IPS-20b (cell line): ENCODE results near the gene NDUFV1.
"Not testable (repeated sequence)": the region's sequence is repeated elsewhere in the genome, so short reads cannot be mapped to it uniquely, and the experiment has no call there.

ENCODE experiments used
- H3K27ac ChIP-seq: one replicate; pipeline ENCODE4 v1.5.1; 2013; ENCODE audit warnings: low read length
- H3K27me3 ChIP-seq: 2 replicates; pipeline ENCODE4 v1.6.1; 2013; ENCODE audit warnings: mild to moderate bottlenecking, low read length, inconsistent platforms; ENCODE audit not compliant: insufficient read depth
- H3K36me3 ChIP-seq: 2 replicates; pipeline ENCODE4 v1.6.1; 2013; ENCODE audit warnings: low read depth, mild to moderate bottlenecking, inconsistent platforms, low read length, moderate library complexity; ENCODE audit not compliant: insufficient read depth
- H3K4me1 ChIP-seq: 2 replicates; pipeline ENCODE4 v1.6.1; 2013; ENCODE audit warnings: mild to moderate bottlenecking, control low read depth, inconsistent platforms, low read length, moderate library complexity; ENCODE audit not compliant: insufficient read depth
- H3K4me3 ChIP-seq: 2 replicates; pipeline ENCODE4 v1.5.1; 2013; ENCODE audit warnings: mild to moderate bottlenecking, low read length, inconsistent platforms
- H3K9ac ChIP-seq: 2 replicates; pipeline ENCODE4 v1.6.1; 2013; ENCODE audit warnings: low read depth, mild to moderate bottlenecking, inconsistent platforms, low read length, moderate library complexity
- H3K9me3 ChIP-seq: 2 replicates; pipeline ENCODE4 v1.6.1; 2013; ENCODE audit warnings: mild to moderate bottlenecking, low read depth, low read length, inconsistent platforms; ENCODE audit not compliant: insufficient read depth

The NDUFV1 gene

DNA sequence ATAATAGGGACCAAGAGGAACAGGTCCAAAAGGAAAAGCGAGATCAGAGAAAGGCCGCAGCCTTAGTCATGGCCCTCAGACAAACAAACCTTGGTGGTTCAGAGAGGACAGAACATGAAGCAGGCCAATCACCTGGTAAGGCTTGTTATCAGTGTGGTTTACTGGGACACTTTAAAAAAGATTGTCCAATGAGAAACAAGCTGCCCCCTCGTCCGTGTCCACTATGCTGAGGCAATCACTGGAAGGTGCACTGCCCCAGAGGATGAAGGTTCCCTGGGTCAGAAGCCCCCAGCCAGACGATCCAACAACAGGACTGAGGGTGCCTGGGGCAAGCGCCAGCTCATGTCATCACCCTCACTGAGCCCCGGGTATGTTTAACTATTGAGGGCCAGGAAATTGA, 16.2 kb downstream of the NDUFV1 start:
- H3K9me3 ChIP-seq, H3K9ac ChIP-seq: not testable (repeated sequence)
- peaks cover 24% of the 10 kb centered on the region for H3K27me3 ChIP-seq

DNA sequence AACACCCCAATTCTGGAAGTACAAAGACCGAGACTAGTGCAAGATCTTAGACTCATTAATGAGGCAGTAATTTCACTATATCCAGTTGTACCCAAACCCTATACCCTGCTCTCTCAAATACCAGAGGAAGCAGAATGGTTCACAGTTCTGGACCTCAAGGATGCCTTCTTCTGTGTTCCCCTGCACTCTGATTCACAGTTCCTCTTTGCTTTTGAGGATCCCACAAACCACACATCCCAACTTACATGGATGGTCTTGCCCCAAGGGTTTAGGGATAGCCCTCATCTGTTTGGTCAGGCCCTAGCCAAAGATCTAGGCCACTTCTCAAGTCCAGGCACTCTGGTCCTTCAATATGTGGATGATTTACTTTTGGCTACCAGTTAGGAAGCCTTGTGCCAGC, 17.1 kb downstream of the NDUFV1 start:
- H3K9ac ChIP-seq = not testable (repeated sequence)
- H3K27me3 ChIP-seq = peaks cover 15% of the 10 kb centered on the region; the same call in 1 of the 2 replicates

More for the DNA sequence above, 16.2 kb downstream of the NDUFV1 start:
- not testable (repeated sequence) for H3K4me3 ChIP-seq, H3K4me1 ChIP-seq, H3K27ac ChIP-seq, H3K36me3 ChIP-seq

DNA sequence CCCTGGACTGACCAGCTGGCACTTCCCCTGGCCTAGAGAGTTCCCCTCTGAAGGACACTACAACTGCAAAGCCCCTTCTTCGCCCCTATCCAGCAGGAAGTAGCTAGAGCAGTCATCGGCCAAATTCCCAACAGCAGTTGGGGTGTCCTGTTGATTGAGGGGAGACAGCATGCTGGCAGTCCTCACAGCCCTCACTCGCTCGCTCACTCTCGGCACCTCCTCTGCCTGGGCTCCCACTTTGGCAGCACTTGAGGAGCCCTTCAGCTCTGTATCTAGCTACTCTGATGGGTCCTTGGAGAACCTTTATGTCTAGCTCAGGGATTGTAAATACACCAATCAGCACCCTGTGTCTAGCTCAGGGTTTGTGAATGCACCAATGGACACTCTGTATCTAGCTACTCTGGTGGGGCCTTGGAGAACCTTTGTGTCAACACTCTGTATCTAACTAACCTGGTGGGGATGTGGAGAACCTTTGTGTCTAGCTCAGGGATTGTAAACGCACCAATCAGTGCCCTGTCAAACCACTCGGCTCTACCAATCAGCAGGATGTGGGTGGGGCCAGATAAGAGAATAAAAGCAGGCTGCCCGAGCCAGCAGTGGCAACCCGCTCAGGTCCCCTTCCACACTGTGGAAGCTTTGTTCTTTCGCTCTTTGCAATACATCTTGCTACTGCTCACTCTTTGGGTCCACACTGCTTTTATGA, 19.5 kb downstream of the NDUFV1 start:
- H3K27ac ChIP-seq, H3K4me1 ChIP-seq, H3K27me3 ChIP-seq, H3K4me3 ChIP-seq, H3K9ac ChIP-seq, H3K36me3 ChIP-seq, H3K9me3 ChIP-seq: not testable (repeated sequence)

More for the DNA sequence above, 17.1 kb downstream of the NDUFV1 start:
- not testable (repeated sequence) for H3K36me3 ChIP-seq, H3K27ac ChIP-seq, H3K9me3 ChIP-seq, H3K4me3 ChIP-seq, H3K4me1 ChIP-seq

DNA sequence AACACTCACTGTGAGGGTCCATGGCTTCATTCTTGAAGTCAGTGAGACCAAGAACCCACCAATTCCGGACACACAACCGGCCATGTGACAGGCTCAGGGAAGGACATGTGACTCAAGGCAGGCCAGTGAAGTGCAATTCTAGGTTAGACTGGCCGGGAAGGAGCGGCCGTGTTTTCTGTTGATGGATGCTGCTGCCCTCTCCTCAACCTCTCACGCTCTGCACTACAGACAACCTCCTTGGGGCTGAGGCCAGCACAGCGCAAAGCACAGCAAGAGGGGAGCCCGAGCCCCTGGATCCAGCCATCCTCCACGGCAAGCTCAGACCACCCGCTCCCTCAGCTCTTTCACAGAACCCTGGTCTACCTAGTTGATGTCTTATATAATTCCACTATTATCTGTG, 20.2 kb downstream of the NDUFV1 start:
- no peaks in the 10 kb centered on the region for H3K9me3 ChIP-seq
- H3K27ac ChIP-seq = no peak overlapping the region
- H3K4me1 ChIP-seq = peaks cover 4% of the 10 kb centered on the region; the same call in 1 of the 2 replicates
- H3K27me3 ChIP-seq = no peaks in the 10 kb centered on the region; the same call in 1 of the 2 replicates
- peaks cover 8% of the 10 kb centered on the region; the same call in 1 of the 2 replicates for H3K36me3 ChIP-seq
- H3K9ac ChIP-seq = no peak overlapping the region
- H3K4me3 ChIP-seq = no peak overlapping the region

DNA sequence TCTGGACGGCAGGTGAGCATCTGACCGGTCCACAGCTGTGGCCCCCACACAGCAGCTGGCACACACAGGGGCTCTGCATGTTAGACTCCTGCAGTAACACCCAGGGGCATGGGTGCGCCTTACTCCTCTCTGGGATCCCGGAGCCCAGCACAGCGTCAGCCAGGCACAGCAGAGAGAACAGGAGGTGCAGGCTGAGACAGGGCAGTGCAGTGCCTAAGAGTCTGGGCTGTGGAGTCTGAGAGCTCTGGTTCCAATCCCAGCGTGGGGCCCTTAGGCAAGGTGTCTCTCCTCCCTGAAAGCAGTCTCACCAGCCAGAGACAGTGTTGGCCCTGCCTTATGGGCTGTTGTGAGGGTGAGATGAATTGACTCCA, 20.7 kb downstream of the NDUFV1 start:
- Histone ChIP-seq H3K27me3 (no peaks in the 10 kb centered on the region; the same call in 1 of the 2 replicates), H3K36me3 (peaks cover 8% of the 10 kb centered on the region; the same call in 1 of the 2 replicates), H3K4me1 (peaks cover 4% of the 10 kb centered on the region; the same call in 1 of the 2 replicates), H3K27ac (no peak overlapping the region), H3K9me3 (no peaks in the 10 kb centered on the region), H3K9ac (no peak overlapping the region), H3K4me3 (no peak overlapping the region)

DNA sequence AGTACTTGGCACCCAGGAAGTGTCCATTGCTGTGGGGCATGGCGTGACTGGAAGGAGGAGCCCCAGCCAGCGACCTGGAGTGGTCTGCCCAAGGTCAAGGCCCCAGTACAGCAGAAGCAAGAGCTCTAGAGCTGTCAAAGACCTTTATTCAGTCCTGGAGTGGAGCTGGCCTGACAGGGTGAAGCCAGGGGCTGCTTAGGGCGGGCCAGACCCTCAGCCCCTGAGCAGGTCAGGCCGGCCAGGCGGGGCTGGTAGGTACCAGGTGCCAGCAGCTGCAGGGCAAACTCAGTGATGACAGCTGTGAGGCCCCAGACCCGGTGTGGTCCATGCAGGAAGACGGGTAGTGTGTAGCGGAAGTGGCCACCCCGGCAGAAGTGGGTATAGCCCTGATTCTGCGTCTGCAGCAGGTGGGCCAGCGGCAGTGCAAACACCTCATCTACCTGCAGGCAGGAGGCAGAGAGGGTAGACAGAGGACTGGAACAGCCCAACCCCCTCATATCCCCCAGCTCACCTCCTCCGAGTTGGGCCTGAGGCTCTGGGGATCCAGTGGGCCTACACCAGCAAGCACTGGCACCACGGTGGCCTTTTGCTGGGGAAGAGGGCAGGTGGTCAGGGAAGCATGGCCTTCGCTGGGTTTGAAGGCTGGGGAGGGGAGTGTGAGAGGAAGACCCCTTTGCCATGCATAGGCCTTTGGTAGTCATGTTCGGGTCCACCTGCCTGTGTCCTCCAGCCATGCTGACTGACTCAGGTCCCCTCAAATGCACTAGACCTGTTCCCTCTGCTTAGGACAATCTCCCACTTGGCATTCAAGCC, 21.3 kb downstream of the NDUFV1 start:
- Histone ChIP-seq H3K36me3 (peaks cover 8% of the 10 kb centered on the region; the same call in 1 of the 2 replicates), H3K9me3 (no peaks in the 10 kb centered on the region), H3K4me3 (no peak overlapping the region), H3K9ac (no peak overlapping the region), H3K27me3 (no peaks in the 10 kb centered on the region; the same call in 1 of the 2 replicates), H3K27ac (no peak overlapping the region), H3K4me1 (peaks cover 4% of the 10 kb centered on the region; the same call in 1 of the 2 replicates)

DNA sequence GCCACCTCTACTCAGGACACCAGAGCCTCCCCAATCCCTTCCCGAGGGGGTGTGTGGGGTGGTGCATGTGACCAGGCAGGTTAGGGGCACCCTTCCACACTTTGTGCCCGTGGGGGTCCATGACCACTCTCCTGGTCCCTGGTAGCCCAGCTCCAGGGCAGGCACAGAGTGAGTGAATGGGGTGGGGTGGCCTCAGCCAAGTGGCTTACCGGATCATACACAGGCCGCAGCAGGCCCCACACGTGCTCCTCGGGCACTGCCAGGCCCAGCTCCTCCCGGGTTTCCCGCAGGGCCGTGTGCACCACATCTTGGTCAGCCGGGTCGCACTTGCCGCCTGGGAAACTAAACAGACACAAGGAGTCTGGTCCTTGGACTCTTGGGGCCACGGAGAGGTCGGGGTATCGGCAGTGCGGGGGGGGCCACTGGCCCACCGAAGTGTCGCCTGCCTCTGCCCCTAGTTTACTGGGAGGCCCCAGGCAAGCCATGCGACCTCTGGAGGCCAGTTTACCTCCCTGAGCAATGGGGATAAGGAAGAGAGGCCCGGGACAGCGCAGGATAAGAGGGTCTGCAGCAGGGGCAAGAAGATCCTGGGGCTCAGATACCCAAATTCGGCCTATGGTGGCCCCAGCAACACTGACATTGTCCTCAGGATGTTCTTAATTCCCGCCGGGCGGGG, 22.1 kb downstream of the NDUFV1 start:
- Histone ChIP-seq H3K9me3 (no peaks in the 10 kb centered on the region), H3K4me1 (peaks cover 4% of the 10 kb centered on the region; the same call in 1 of the 2 replicates), H3K27ac (no peak overlapping the region), H3K9ac (no peak overlapping the region; the same call in 1 of the 2 replicates), H3K27me3 (no peaks in the 10 kb centered on the region; the same call in 1 of the 2 replicates), H3K4me3 (peak overlapping the region; percentile 72; the same call in 1 of the 2 replicates), H3K36me3 (peaks cover 8% of the 10 kb centered on the region; the same call in 1 of the 2 replicates)

DNA sequence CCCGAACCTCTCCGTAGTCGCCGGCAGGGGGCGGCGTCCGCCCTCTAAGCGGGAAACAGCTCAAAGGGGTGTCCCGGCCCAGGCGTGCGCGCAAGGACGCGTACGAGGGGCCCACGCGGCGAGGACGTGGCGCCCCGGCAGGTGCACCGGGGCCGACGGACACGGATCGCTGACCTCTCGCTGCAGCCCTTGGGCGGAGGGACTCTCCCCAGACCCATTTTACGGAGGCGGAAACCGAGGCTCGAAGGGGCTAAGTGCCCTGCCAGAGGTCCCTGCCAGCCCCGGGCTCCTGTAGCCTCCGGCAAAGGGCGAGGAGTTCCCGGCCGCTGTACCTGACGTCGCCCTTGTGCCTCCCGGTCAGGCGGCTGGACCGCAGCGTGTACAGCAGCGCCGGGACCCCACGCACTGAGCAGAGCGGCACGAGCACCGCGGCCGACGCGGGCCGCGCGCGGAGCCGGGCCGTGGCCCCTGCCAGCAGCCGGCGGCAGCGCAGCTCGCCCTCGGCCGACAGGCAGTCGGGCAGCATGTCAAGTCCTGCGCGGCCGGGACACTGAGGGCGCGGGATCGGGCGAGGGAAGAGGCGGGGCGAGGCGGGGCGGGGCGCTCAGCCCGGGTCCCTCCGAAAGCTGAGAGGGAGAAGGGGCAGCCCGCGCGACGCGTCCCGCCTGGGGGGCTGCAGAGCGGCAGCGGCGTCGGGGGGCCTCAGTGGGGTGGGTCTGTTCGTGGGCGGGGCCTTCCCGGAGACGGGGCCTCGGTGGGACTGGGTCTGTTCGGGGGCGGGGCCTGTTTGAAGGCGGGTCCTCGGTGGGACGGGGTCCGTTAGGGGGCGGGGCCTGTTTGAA, 22.9 kb downstream of the NDUFV1 start, which contains the start of gene NUDT8:
Gene NUDT8 (minus strand): TSS at position 552 of the 842 bp plus-strand sequence. CDS start 26 bp downstream, at position 526.
- Histone ChIP-seq H3K9me3 (no peaks in the 10 kb centered on the region), H3K4me1 (peaks cover 4% of the 10 kb centered on the region; the same call in 1 of the 2 replicates), H3K27ac (peak within 1 kb of the TSS; percentile 32), H3K36me3 (peaks cover 8% of the 10 kb centered on the region; the same call in 1 of the 2 replicates), H3K9ac (peak within 1 kb of the TSS; percentile 61), H3K4me3 (peak within 1 kb of the TSS; percentile 81), H3K27me3 (no peaks in the 10 kb centered on the region)

DNA sequence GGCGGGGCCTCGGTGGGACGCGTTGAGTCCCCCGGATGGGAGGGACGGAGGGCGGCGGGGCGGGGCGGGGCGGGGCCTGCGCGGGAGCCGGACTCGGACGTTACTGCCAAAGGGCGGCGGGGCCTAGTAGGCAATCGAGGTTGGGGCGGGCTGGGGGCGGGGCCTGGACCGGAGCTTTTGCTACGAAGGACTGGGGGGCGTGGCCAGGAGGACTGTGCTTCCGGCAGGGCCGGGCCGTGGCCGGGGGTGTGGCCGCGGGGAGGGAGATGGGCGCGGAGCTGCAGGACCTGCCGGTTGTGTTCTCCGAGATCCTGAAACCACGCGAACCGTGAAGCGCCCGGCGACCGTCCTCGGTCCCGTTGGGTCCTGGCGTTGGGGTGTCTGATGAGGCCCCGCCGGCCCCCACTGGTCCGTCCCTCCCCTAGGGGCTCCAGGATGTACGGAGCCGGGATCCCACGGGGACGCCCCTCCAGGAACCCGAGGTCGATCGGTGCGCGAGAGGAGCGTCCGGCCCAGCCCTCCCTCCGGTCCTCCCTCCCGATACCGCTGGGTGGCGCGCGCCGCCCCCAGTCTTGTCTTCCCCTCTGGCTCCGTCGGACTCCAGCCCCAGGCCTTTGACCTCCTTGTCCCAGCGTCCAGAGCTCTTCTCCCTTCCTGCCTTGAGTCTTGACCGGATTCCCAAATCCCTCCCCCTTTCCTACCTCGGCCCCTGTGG, 23.6 kb downstream of the NDUFV1 start:
- Histone ChIP-seq H3K36me3 (peaks cover 8% of the 10 kb centered on the region; the same call in 1 of the 2 replicates), H3K4me3 (peak overlapping the region; percentile 81), H3K27ac (peak overlapping the region; percentile 32), H3K4me1 (peaks cover 4% of the 10 kb centered on the region; the same call in 1 of the 2 replicates), H3K9me3 (no peaks in the 10 kb centered on the region), H3K27me3 (no peaks in the 10 kb centered on the region), H3K9ac (peak overlapping the region; percentile 41; the same call in 1 of the 2 replicates)

DNA sequence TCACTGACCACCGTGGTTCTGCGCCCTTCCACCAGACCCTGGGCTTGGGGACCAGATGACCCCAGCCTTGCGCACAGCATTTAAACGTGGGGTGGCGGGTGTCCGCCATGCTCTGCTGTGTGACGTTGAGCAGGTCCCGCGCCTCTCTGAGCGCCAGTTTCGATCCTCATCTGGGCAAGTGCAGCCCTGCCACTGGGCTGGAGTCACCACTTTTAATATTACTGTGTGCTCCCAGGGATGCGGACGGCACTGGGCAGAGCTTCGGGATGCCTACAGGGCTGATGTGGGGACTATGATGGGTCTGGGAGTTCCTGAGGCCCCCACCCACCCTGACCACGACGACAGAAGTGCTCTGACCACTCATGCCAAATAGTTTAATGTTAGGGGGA, 24.2 kb downstream of the NDUFV1 start:
- Histone ChIP-seq H3K27ac (peak overlapping the region; percentile 32), H3K4me1 (peaks cover 4% of the 10 kb centered on the region; the same call in 1 of the 2 replicates), H3K27me3 (no peaks in the 10 kb centered on the region), H3K9me3 (no peaks in the 10 kb centered on the region), H3K4me3 (peak overlapping the region; percentile 81), H3K9ac (peak overlapping the region; percentile 41; the same call in 1 of the 2 replicates), H3K36me3 (peaks cover 8% of the 10 kb centered on the region; the same call in 1 of the 2 replicates)
